ENCODE measurements around the gene ATG5. TPM values are rescaled to one million over a fixed set of nuclear protein-coding genes. Genes with fewer than 3 reads are reported as not detected.

Gene ATG5
- total RNA-seq, 2 donors from 2014 or later = 28.4 to 30.1 TPM

GRCh38 chr6:106356378-106356777 lies 30.8 kb upstream of the ATG5 start:
- no peak for TF ChIP-seq CTCF (IDR thresholded peaks at IDR 0.05)
- H3K27me3 ChIP-seq (replicated peaks; ENCODE audit: insufficient read depth) = no peaks in the 10 kb centered on the region
- no peak for DNase-seq (ENCODE audit: low spot score)
- no peaks in the 10 kb centered on the region for H3K36me3 ChIP-seq
- H3K27ac ChIP-seq = no peak overlapping the region
- H3K4me1 ChIP-seq (ENCODE audit: control insufficient read depth in 1 of 2, low read depth in 2 of 2) = peaks cover 11 to 13% of the 10 kb centered on the region in 2 donors
- ATAC-seq (ENCODE audit: insufficient number of reproducible peaks, low FRiP score, low read depth) = no peak
- no peak overlapping the region for H3K4me3 ChIP-seq
- no peaks in the 10 kb centered on the region for H3K9me3 ChIP-seq

DNA sequence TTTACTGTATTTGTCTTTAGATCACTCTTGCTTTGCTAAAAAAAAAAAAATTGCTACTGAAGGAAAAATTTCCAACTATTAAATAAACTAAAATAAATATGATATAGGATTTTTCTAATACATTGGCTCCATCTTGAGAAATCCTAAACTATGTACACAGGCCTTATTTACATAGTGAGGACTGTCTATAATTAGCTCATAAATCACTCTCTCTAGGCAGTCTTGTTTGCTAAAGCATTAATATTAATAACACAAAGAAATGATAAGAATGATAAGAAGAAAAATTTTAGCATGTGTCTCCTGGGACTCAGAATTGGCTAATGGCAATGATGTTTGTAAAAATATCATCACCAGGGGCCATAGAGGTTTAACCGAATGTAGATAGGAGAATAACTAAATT lies 21.7 kb upstream of the ATG5 start:
- H3K4me1 ChIP-seq (ENCODE audit: control insufficient read depth in 1 of 2, low read depth in 2 of 2) = no peaks in the 10 kb centered on the region
- H3K9me3 ChIP-seq = no peaks in the 10 kb centered on the region
- no peaks in the 10 kb centered on the region for H3K36me3 ChIP-seq
- TF ChIP-seq CTCF (IDR thresholded peaks at IDR 0.05) = no peak
- DNase-seq (ENCODE audit: low spot score) (no peak), ATAC-seq (ENCODE audit: insufficient number of reproducible peaks, low FRiP score, low read depth) (no peak)
- H3K4me3 ChIP-seq = no peak overlapping the region
- H3K27ac ChIP-seq = no peak overlapping the region
- no peaks in the 10 kb centered on the region for H3K27me3 ChIP-seq (replicated peaks; ENCODE audit: insufficient read depth)

DNA sequence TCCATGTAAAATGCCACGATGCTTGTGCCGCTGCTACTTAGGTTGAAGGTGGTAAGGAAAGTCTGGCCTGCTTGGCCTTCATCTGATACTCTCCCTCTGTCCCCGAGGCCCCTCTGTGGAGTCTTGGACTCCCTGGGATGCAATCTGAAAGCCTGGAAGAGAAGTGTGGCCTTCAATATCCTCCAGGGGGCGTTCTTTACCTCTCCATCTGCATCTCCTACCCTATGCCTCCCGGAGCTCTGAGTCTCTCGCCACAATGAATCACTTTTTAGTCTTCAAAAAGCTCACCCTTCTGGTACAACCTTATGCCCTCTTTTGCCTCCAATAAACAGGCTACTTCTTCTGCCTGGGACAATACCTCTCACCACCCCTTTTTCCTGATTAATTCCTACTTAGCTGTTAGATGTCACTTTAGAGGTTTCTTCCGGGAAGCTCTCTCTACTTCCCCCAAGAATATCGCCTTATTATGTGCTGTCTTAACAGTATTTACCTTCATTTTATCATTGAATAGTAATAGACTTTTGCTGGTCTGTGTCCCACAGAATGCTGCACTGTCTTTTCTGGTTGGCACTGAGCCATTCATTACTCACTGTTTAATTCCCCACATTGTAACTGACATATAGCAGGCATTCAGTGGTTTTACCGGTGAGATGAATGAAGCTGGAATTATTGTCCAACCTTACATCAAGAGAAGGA lies 13.9 kb upstream of the ATG5 start:
- Histone ChIP-seq H3K4me1 (ENCODE audit: control insufficient read depth in 1 of 2, low read depth in 2 of 2) (no peaks in the 10 kb centered on the region), H3K27ac (no peak overlapping the region), H3K4me3 (no peak overlapping the region), H3K27me3 (replicated peaks; ENCODE audit: insufficient read depth) (no peaks in the 10 kb centered on the region), H3K36me3 (no peaks in the 10 kb centered on the region), H3K9me3 (no peaks in the 10 kb centered on the region)
- DNase-seq (ENCODE audit: low spot score) (no peak), ATAC-seq (ENCODE audit: insufficient number of reproducible peaks, low FRiP score, low read depth) (no peak)
- TF ChIP-seq CTCF (IDR thresholded peaks at IDR 0.05) = peak; percentile 50

GRCh38 chr6:106334646-106335448 lies 9.3 kb upstream of the ATG5 start:
- ATAC-seq (ENCODE audit: insufficient number of reproducible peaks, low FRiP score, low read depth) (no peak), DNase-seq (ENCODE audit: low spot score) (no peak)
- TF ChIP-seq CTCF (IDR thresholded peaks at IDR 0.05) = peak; percentile 40
- Histone ChIP-seq H3K9me3 (no peaks in the 10 kb centered on the region), H3K27me3 (replicated peaks; ENCODE audit: insufficient read depth) (no peaks in the 10 kb centered on the region), H3K27ac (no peak overlapping the region), H3K36me3 (no peaks in the 10 kb centered on the region), H3K4me1 (ENCODE audit: control insufficient read depth in 1 of 2, low read depth in 2 of 2) (no peaks in the 10 kb centered on the region), H3K4me3 (no peak overlapping the region)

DNA sequence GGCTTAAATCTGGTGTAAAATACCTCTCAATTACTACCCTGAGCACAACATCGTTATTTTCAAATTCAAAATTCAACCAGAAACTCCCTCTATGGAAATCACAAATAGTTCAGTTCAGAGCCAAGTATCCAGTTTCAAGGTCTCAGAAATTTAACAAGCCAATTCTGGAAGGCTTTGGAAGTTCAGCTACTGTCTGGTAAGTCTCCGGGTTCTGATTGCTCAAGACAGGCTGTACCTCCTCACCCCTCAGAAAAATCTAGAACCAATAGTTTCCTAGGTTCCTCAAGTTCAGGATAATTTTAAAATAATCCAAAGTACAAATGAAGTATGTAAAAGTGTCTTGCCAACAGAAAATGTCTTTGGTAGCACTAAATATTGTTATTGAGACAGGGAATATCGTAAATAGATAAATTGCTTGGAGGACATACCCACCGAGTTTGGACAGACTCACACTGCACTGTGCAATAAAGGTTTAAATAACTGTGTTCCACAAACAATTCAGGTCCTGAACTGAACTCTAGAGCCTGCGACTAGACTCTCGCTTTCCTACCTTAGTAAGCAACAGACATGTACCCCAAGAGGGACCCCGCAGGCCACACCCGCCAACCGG lies 729 bp downstream of the ATG5 start:
- TF ChIP-seq CTCF (IDR thresholded peaks at IDR 0.05) = no peak
- ATAC-seq (ENCODE audit: insufficient number of reproducible peaks, low FRiP score, low read depth) = no peak

More for the DNA sequence above, 729 bp downstream of the ATG5 start:
- no peaks in the 10 kb centered on the region for H3K27me3 ChIP-seq (replicated peaks; ENCODE audit: insufficient read depth)
- H3K4me1 ChIP-seq (ENCODE audit: control insufficient read depth in 1 of 2, low read depth in 2 of 2) = peaks cover 9 to 15% of the 10 kb centered on the region in 2 donors
- DNase-seq (ENCODE audit: low spot score) = no peak
- H3K9me3 ChIP-seq = no peaks in the 10 kb centered on the region
- H3K27ac ChIP-seq = peak overlapping the region; percentile 86 to 92
- no peaks in the 10 kb centered on the region for H3K36me3 ChIP-seq
- peak overlapping the region; percentile 87 for H3K4me3 ChIP-seq
